ENCODE data around the gene POU6F2.

Gene POU6F2

DNA sequence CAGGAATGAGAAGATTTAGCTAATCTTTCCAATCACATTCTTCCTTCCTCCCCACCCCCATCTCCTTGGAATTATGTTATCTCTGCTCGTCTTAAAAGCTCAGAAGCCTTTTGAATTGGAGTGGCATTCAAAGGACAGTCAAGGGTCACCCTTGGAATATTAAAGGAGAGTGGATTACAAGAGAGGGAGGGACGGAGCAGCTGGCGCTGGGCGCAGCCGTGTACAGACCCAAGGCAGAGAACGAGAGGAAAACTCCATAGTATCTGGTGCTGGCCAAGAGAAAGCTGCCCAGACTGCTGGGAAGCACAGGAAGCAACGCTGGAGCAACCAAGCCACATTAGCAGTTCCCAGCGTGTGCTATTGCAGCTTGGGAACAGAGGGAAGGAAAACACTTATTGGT, 95.7 kb downstream of the POU6F2 start:
- DNase-seq = no peak

- DNase-seq = no peak
Measured at GRCh38 chr7:39075210-39075609, 97.5 kb downstream of the POU6F2 start.

DNA sequence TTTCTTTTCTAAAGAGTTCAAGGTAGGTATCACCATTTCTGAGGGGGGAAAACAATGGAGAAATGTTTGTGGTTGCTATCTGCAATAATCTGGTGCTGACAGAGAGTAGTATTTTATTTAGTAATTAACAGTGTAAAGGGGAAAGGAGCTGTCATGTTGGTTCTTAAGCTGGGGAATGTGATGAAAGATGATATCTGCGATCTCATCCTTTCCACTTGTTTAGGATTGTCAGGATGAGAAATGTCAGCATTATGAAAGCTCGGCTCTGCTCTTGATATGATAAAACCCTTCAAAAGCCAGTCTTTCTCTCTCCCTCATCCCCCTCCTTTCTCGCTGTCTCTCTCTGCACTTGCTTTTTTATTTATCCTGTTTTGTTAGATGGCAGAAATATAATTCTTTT, 106.1 kb downstream of the POU6F2 start:
- no peak for DNase-seq

DNA sequence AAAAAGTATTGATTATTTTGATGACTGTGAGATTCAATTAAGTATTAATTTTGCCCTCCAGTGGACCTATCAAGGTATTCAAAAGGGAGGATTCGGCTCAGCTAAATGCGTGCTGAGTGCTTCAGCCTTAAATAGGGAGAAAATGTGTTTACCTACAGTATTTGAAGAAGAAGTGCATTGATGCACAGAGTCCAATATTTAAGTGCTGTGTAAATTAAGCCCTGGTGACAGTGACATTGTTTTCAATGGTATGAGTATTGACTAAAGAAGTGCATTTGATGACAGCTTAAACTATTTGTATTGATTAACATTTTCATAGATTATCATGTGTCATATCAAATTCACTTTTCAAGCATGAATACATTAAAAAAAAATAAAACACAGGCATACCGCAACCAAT, 106.6 kb downstream of the POU6F2 start:
- DNase-seq = no peak

- no peak for DNase-seq
Measured at GRCh38 chr7:39085189-39085588, 107.5 kb downstream of the POU6F2 start.

DNA sequence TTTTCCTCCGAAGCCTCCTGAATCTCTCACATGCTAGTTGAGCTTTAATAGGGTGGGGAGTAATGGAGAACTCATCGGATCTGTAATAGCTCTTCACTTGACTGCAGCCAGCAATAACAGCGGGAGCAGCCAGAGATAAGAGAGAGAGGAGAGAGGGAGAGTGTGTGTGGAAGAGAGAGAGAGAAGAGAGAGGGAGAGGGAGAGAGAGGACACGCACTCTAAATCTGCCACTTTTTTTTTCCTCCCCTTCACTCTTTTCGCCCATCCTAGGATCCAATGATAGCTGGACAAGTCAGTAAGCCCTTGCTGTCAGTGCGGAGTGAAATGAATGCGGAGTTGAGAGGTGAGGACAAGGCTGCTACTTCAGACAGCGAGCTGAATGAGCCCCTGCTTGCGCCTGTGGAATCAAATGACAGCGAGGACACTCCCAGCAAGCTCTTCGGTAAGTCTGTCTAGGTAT, 107.9 kb downstream of the POU6F2 start:
- DNase-seq = no peak

GRCh38 chr7:39086638-39087360, 109.1 kb downstream of the POU6F2 start:
- DNase-seq = no peak

DNA sequence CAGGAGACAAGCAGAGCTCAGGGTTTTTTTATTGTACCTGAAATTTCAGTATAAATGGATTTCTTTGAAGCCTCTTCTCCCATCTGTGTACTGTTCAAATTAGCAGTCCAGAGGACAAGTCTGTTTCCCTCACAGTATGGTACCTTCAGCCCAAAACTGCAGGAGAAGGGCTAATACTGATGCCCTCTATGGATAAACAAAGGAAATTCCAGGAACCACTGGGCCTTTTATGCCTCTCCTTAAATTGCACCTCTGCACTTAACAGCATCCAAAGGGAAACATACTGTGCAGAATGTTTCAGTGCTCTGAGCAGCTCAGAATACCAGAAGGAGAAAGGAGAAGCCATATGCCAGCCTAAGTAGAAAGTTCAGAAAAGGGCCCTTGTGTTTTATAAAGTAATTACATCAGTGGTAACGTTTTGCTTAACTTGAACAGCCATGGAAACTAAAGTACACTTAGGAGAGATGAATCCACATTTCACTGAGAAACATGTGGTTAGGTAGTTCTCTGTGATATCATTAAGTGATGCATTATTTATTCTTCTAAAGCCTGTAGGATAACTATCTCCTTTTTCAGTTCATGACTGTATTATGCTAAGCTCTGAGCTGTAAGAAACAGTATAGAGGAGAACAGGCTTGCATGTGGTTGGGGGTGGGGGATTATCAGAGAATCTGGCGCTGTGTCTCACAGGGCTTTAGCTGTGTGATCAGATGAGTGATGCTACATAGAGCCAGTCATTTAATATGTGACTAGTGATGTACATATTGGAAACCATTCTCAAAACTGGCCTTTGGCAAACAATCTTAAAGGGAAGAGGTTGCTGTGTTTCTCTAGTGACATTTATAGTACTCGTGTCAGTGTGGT, 111.3 kb downstream of the POU6F2 start:
- DNase-seq = no peak

DNA sequence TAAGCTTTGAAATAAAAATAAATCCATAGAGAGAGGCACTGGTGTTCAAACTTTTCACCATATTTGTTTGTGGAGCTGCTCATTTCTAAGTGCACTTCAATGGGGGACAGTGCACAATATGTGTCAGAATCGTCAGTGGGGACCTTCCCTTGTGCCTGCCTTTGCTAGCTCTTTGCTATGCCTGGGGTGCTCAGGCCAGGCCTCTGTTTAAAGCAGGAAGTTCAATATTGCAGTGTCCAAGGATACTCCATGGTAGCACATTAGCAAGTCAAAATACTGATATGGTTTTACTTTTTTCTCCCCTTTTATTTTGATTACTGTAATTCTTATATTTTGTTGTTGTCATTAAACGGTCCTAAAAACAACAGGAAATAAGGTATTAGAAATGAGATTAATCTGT, 113.4 kb downstream of the POU6F2 start:
- no peak for DNase-seq

GRCh38 chr7:39091774-39092173, 114.1 kb downstream of the POU6F2 start:
- DNase-seq = no peak

DNA sequence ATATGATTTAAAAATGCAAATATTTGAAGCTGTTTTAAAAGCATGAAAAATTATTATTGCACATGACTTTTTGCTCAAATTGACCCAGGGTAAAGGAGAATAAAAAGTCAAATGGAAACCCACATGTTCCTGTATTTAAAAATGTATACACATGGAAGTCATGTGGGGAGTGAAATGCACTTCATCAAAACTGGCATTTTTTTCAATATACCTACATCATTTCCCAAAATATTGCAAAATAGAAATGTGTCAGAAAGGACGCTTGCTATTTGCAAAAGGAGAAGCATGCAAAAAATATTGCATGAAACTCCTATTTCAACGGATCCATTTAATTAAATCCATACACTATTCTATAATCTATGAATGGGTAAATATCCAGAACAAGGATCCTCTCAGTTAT, 117.0 kb downstream of the POU6F2 start:
- DNase-seq = no peak

DNA sequence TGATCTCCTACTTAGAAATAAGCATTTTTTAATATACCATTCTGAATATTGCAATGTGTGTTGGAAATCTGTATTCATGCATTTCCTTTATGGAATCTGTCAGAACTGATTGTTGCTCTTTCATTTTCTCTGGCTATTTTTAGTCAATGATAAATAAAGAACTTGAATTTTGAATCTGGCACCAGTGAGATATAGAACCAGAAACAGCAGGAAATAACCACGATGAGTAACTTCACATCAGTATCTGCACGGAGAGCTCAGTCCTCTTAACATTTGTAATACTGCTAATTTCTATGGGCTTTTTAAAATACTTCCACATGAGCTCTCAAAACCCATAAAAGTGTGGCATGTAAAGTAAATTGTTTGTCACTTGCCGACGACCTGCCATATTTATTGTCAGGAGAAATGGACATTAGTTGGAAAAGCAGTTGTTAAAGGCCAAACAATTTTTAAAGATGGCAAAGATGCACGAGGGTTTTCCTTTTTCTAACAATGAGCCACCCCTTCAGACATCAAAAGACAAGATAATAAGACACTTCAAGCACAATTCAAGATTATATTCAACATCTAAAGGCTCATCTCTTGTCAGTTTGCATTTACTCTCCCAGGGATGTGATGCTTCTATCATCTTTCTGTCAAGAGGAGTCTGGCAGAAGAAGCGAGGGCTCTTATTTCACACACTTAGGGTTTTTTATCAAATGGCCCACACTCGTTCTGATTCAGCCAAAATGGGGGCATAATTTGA, 118.3 kb downstream of the POU6F2 start:
- DNase-seq = no peak

- DNase-seq = no peak
Measured at GRCh38 chr7:39098506-39098905, 120.8 kb downstream of the POU6F2 start.

GRCh38 chr7:39099146-39099545, 121.4 kb downstream of the POU6F2 start:
- DNase-seq = no peak

DNA sequence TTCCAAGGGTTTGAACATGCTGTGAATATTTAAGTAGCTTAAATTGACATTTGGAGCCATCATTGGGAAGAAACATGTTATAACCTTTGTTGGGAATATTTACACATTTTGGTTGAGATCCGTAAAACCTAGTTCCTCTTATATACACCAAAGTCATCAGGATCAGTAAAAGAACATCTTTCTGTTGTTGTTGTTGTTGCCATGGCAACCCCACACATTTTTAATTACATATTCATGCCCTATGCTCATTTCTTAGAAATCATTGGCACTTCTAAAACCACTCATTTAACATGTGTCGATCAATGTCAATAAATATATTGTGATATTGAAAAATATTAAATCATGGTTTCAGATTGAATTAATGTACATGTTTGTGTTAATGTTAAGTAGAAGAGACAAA, 122.6 kb downstream of the POU6F2 start:
- DNase-seq = no peak

DNA sequence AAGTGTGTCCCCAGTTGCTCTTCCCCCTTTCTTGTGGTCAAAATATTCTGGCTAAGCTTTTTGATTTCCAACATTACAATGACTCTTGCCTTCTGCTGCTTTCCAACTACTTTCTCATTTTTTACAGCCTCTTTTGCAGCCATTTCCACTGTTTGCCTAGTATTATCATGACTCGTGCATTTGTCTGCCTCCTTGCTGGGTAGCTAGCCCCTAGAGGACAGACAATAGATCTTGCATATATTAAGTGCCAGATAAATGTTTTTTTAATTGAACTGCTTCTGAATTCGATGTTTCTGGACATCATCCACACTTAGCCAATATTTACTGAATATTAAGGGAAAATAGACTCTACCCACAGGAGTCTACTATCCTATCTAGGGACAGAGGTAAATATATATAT, 124.5 kb downstream of the POU6F2 start:
- DNase-seq = no peak

DNA sequence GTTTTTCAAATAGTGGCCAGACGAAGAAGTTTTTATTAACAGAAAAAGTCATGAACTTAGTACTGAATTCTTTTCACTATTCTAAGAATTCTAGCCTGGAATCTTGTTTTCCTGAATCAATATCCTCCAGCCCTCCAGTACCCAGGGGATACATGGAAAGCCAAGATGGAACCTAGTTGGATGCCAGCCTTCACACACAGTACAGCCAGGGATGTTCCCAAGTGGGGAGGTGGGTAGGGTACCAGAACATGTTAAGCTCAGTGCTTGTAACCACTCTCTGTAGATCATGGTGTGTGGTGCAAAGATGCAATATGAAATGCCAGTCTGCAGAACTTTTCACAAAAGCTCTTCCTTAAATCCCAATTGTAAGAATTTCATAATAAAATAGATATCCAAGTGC, 128.0 kb downstream of the POU6F2 start:
- DNase-seq = no peak

DNA sequence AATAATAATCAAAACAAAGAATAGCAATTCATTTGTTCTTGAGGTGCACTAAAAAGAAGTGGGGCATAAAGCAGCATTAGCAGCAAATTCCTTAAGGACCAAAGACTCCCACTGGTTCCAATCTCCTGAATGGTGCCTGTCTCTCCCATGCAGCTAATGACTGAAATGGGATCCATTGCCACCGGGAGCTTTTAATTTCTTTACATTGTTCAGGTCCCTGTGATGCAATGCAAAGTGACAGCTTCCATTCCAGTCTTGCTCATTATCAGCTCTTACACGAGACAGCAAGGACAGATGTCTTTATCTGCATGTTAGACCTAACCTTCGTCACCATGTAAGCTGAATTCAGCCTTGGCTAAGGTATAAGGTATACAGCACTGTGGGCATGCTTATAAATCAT, 148.1 kb downstream of the POU6F2 start:
- no peak for DNase-seq

DNA sequence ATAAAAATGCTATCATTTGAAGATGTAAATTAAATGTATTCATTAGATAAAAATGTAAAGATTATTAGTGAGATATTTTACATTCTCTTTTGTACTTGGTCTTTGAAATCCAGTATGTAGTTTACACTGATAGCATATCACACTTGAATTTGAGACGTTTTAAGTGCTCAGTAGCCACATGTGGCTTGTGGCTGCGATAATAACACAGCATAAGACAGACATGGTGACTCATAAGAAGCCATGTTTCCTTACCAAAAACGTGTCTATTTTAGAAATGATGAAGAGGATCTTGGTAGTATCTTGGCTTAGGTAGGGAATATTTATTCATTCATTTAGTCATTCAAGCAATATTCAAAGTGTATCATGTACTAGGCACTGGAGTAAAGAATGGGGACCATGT, 149.3 kb downstream of the POU6F2 start:
- DNase-seq = no peak

- DNase-seq = no peak
Measured at GRCh38 chr7:39128287-39128843, 150.7 kb downstream of the POU6F2 start.

DNA sequence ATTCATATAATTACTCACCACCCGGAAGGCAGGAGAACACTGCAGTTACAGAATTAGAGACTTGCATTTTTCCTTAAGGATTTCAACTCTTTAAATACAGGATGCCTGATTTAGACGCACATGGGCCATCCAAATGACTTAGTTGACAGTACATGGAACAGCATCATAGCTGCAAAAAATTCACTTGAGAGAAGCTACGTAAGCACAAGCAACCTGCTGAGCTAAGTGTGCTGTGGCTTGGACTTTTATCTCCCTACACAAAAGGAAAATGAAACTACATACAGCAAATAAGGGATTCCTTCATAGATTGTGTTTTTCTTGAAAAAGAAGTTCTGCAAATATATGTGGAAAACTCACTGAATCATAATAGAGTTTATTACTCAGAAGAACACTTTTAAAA, 152.6 kb downstream of the POU6F2 start:
- no peak for DNase-seq

- DNase-seq = no peak
Measured at GRCh38 chr7:39130857-39131526, 153.3 kb downstream of the POU6F2 start.

DNA sequence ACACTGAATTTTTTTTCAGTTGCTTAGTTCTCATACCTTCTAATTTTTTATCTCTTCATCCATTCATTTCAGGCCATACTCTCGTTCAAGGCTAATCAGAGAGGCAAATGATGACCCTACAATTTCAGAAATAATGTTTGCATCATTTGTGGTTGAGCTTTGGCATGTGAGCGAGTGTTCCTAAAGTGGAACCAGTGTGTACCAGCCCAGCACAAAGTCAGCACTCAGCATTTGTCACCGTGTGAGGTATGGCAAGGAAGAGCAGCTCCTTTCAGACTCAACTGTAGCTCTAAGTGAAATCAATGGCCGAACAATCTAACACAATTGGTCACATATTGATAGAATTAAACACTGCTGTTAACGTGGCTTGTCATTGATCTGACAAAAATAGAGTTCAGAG, 154.6 kb downstream of the POU6F2 start:
- no peak for DNase-seq
